Calu3 (cell line): ENCODE results near the gene PCNA. TPM values are rescaled to one million over a fixed set of nuclear protein-coding genes. Genes with fewer than 3 reads are reported as not detected.

Experiments used
- BruUV-seq: library from RNA; stranded (reverse); fragments of 400-500 nt; replicated peaks from 2 replicates; lab custom pipeline; 2021; lab: Mats Ljungman, UMichigan
- CTCF ChIA-PET: fragments of 300-600 bp; sonication (Branson Sonifier 250); formaldehyde crosslinking; loops from one replicate; lab custom pipeline; 2022; ENCODE audit warnings: antibody characterized with exemption; lab: Charles Lee
- DNase-seq: peaks from one replicate; pipeline ENCODE4 v3.0.0; 2022
- H3K27ac Mint-ChIP-seq: one replicate; pipeline ENCODE4 v1.8.0; 2022; ENCODE audit warnings: mixed read lengths; ENCODE audit not compliant: unreplicated experiment
- H3K27me3 Mint-ChIP-seq: one replicate; pipeline ENCODE4 v1.8.0; 2022; ENCODE audit warnings: mixed read lengths; ENCODE audit not compliant: unreplicated experiment
- H3K36me3 Mint-ChIP-seq: one replicate; pipeline ENCODE4 v1.8.0; 2022; ENCODE audit warnings: mild to moderate bottlenecking, moderate library complexity, mixed read lengths; ENCODE audit not compliant: insufficient read depth, unreplicated experiment
- H3K4me1 Mint-ChIP-seq: one replicate; pipeline ENCODE4 v1.8.0; 2022; ENCODE audit warnings: mild to moderate bottlenecking, low read depth, mixed read lengths; ENCODE audit not compliant: unreplicated experiment
- H3K4me3 Mint-ChIP-seq: one replicate; pipeline ENCODE4 v1.8.0; 2022; ENCODE audit warnings: mild to moderate bottlenecking, low read depth, moderate library complexity, mixed read lengths; ENCODE audit not compliant: unreplicated experiment
- H3K9me3 Mint-ChIP-seq: one replicate; pipeline ENCODE4 v1.8.0; 2022; ENCODE audit warnings: low read depth, mixed read lengths; ENCODE audit not compliant: unreplicated experiment
- intact Hi-C: fragments of 100-400 bp; cut with micrococcal nuclease; formaldehyde crosslinking; loops from one replicate; pipeline ENCODE4 v1.10.0; 2022; ENCODE audit not compliant: unreplicated experiment
- total RNA-seq: library from RNA; stranded (reverse); gene quantifications from 2 replicates; pipeline ENCODE4 v1.2.3, GENCODE V29; 2022
- TF ChIP-seq, protein P1 (sequence below): fragments of 200-600 bp; IDR thresholded peaks from one replicate; pipeline ENCODE4 v1.8.0; 2022; ENCODE audit warnings: antibody characterized with exemption; ENCODE audit not compliant: unreplicated experiment

Gene PCNA
- total RNA-seq, 1 experiment from 2014 or later, result 116 TPM

DNA sequence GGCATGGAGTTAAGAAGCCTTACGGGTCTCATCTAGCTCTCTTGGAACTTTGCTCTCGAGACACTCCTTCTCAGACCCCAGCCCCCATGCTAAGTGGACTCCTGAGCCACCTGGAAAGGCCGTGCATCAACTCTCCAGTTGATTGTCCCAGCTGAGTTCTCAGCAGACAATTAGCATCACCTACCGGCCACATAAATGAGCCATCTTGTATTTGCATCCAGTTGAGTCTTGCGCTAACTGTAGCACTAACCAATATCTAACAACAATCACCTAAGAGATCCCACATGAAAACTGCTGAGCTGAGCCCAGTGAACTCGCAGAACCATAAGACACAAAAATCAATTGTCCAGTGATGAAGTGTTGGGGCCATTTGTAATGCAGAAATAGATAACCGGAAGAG is 49.7 kb downstream of the PCNA start:
- Mint-ChIP-seq H3K9me3 (no peaks in the 10 kb centered on the region), H3K4me1 (peaks cover 20% of the 10 kb centered on the region), H3K27me3 (no peaks in the 10 kb centered on the region), H3K27ac (no peak overlapping the region), H3K4me3 (no peak overlapping the region), H3K36me3 (peaks cover 17% of the 10 kb centered on the region)
- BruUV-seq, result no TSS peak
- CTCF ChIA-PET, result no interaction called here
- intact Hi-C loops, result no loop called here
- no peak for DNase-seq
- TF ChIP-seq, protein P1, sequence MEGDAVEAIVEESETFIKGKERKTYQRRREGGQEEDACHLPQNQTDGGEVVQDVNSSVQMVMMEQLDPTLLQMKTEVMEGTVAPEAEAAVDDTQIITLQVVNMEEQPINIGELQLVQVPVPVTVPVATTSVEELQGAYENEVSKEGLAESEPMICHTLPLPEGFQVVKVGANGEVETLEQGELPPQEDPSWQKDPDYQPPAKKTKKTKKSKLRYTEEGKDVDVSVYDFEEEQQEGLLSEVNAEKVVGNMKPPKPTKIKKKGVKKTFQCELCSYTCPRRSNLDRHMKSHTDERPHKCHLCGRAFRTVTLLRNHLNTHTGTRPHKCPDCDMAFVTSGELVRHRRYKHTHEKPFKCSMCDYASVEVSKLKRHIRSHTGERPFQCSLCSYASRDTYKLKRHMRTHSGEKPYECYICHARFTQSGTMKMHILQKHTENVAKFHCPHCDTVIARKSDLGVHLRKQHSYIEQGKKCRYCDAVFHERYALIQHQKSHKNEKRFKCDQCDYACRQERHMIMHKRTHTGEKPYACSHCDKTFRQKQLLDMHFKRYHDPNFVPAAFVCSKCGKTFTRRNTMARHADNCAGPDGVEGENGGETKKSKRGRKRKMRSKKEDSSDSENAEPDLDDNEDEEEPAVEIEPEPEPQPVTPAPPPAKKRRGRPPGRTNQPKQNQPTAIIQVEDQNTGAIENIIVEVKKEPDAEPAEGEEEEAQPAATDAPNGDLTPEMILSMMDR, result no peak

DNA sequence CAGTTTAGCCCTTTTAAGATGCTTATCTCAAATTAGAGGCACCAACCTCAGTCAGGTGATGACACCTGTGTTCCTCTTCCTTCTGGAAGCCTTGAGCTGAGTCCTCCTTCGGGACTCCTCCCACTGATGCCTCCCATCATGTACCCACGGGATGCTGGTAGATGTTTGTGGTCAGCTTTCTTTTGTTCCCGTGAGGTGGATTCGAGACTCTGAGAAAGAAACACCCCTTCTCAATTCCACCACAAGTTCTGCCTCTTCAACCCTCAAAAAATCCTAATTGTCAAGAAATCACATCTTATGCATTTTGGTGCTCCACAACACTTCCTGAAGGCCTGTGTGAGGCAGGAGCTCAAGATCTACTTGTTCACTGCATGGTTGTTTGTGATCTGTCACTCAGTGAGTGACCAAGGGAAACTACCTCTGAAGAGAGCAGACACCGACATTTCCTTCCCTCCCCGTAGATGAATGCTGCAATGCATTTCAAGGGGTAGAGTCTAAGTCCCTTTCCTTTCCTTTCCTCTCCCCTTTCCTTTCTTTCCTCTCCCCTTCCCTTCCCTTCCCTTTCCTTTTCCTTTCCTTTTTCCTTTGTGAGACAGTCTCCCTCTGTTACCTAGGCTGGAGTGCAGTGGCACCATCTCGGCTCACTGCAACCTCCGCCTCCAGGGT is 50.5 kb downstream of the PCNA start:
- Mint-ChIP-seq H3K4me1 (peaks cover 19% of the 10 kb centered on the region), H3K4me3 (no peak overlapping the region), H3K36me3 (peaks cover 17% of the 10 kb centered on the region), H3K27ac (no peak overlapping the region), H3K9me3 (no peaks in the 10 kb centered on the region), H3K27me3 (no peaks in the 10 kb centered on the region)
- intact Hi-C loops, result no loop called here
- CTCF ChIA-PET, result interaction anchor here (1.0 kb wide), 1 partner anchor 10 kb away, joined by 5 read pairs; no protein-coding TSS in a partner anchor
- no peak for DNase-seq
- TF ChIP-seq, protein P1, result no peak
- BruUV-seq, result no TSS peak

DNA sequence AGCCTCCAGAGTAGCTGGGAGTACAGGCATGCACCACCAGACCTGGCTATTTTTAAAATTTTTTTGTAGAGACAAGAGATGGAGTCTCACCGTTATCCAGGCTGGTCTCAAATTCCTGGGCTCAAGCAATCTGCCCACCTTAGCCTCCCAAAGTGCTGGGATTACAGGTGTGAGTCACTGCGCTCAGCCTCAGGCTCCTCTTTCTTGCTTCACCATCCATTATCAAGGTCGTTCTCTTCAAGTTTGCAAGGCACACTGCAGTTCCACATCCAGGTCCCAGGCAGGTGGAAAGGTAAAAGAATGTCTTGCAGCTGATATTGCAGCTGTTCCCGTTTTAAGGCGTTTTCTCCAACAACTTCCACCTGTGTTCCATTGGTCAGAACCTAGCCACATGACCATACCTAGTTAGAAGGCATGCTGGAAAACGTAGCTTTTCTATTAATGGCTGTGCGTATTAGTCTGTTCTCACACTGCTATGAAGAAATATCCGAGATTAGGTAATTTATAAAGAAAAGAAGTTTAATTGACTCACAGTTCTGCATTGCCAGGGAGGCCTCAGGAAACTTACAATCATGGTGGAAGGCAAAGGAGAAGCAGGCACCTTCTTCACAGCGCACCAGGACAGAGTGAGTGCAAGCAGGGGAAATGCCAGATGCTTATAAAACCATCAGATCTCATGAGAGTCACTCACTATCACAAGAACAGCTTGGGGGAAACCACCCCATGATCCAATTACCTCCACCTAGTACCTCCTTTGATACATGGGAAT is 51.7 kb downstream of the PCNA start:
- Mint-ChIP-seq H3K27me3 (no peaks in the 10 kb centered on the region), H3K27ac (no peak overlapping the region), H3K4me1 (peaks cover 7% of the 10 kb centered on the region), H3K9me3 (no peaks in the 10 kb centered on the region), H3K36me3 (peaks cover 6% of the 10 kb centered on the region), H3K4me3 (no peak overlapping the region)
- BruUV-seq, result no TSS peak
- DNase-seq, result no peak
- TF ChIP-seq, protein P1, result no peak
- CTCF ChIA-PET, result no interaction called here
- intact Hi-C loops, result no loop called here

DNA sequence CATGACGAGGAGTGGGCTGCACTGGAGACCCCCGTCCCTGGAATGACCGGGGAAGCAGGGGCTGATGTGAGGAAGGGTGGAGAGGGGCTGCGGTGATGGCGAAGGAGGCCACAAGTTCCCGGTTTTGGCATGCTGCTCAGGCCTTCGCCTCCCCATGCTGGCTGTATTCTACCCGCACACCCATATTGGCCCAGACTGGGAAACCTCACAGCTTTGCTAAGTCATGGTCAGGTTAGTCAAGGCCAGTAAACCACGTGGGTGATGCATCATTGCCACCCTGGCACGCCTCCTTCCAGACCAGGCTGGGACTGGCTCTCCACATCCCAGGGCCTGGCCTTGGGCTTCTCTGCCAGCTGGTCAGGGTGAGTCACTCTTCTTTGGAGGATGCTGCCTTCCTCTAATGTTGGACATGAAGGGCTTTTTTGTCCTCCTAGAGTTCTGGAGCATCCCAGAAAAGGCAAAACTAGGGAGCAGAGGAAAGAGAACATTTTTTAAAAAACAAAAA is 53.8 kb downstream of the PCNA start:
- Mint-ChIP-seq H3K27me3 (no peaks in the 10 kb centered on the region), H3K4me3 (no peak overlapping the region), H3K4me1 (peaks cover 8% of the 10 kb centered on the region), H3K27ac (peak overlapping the region; percentile 78), H3K36me3 (peaks cover 6% of the 10 kb centered on the region), H3K9me3 (no peaks in the 10 kb centered on the region)
- no TSS peak for BruUV-seq
- DNase-seq, result peak; percentile 82
- TF ChIP-seq, protein P1, result no peak
- intact Hi-C loops, result no loop called here
- CTCF ChIA-PET, result no interaction called here
